ENCODE results near the gene GPR55.

The GPR55 gene

DNA sequence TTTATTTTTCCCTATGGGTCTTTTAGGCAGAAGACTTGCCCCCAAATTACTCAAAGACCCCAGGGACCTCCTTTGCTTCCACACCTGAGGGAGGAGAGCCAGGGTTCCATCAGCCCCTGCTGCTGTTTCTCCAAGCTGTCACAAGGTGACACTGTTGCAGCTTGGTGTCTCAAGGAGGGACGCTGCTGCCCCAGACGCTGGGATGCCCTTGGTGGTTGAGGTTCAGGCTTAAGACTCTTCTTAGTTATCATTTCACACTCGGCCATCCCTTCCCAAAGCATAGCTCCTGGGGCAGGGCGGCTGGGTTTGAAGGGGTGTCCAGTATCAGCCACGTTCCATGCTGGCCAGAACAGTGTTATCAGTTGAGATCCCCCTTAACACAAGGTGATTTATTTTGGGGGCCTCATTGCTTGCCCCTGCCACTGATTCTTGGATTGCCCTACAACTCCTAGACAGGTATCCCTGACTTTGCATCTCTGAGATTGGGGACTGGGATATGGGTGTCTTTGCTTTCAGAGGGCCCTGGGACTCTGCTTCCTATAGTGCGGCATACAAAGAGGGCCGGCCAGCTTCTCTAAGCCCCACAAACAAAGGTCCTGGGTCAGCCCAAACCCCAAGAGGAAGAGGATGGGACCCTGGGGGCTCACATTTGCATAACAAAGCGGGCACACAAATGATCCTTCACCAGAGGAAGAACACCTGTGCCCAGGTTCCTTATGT lies 22.7 kb downstream of the GPR55 start:
- no peak for DNase-seq (ENCODE audit: low read depth in 3 of 3, low spot score in 1 of 3)

DNA sequence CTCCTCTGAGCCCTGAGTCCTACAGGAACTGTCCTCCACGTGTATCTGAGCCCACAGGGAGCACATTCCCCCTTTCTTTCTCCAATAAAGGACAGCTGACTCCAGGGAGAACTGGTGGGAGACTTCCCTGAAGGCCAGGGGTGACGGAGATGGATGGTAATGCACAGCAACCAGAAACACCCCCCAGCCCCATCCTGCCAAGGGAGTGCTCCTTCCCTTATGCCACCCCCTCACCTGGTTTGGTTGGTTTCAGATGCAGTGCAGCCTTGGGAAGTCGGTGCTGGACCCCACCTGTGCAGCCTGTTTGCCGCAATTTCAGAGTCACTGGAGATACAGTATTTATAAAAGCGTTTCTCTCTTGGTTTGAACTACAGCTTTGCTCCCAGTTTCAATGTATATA lies 24.0 kb downstream of the GPR55 start:
- no peak for DNase-seq (ENCODE audit: low read depth in 3 of 3, low spot score in 1 of 3)

DNA sequence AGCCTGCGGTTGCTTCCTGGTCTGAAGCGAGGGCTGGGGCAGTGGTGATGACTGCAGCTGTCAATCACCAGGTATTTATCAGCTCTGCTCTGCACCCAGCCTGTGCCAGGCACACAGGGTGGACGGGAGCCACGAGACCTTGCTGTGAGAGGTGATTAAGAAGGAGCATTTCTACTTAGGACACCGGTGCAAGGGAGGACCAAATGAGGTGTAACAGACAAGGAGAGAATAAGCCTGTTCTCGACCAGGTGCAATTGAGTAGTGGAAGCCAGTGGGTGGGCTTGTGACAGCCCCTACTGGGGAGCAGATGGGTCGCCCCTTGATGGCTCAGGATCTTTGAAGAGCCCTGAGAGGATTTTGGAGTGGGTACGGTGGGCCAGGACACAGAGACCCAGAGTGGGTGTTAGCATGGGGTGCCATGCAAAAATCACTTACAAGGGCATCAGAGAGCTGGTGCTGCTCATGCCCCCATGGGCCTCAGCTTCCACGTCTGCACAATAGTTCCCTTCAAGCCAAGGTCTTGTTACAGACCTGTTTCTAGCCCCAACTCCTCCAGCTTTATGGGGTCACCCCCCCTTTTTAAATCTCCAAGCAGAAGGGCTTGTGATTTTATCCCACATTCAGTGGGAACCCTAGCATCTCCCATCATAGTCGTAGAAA lies 24.6 kb downstream of the GPR55 start:
- no peak for DNase-seq (ENCODE audit: low read depth in 3 of 3, low spot score in 1 of 3)

DNA sequence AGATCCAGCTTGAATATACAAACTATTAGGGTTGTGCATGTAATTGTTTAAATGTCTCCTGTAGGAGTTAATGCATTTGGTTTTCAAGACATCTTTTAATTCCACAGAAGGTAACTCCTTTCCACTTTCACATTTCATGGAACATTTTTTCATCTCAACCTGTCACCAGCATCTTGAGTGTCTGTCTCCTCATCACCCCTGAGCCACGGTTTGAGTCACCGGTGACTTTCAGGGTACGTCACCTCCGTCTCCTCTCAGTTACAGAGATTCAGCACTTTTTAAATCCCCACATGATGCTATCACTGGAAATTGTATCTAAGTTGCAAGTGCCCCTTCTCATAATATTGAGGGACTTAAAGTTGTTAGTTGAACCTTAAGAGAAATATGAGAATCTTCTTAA lies 25.3 kb downstream of the GPR55 start:
- no peak for DNase-seq (ENCODE audit: low read depth in 3 of 3, low spot score in 1 of 3)

DNA sequence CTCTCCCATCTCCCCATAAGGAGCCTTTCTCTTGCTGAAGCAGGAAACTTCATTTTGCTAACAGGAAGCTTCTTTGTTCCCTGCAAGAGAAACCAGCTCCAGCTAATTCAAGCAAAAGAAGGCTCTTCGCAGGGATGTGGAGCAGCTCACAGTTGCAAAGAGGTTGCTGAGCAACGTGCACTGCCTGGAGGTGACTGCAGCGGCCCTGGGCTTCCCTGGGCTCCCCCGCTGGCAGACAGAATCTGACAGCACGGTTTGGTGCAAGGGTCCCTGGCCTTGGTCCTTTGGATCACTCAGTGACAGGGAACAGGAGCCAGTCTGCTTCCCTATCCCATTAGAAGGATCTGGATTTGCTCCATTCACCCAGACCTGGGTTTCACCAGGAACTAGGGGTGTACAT lies 25.8 kb downstream of the GPR55 start:
- DNase-seq (ENCODE audit: low read depth in 3 of 3, low spot score in 1 of 3), result no peak

DNA sequence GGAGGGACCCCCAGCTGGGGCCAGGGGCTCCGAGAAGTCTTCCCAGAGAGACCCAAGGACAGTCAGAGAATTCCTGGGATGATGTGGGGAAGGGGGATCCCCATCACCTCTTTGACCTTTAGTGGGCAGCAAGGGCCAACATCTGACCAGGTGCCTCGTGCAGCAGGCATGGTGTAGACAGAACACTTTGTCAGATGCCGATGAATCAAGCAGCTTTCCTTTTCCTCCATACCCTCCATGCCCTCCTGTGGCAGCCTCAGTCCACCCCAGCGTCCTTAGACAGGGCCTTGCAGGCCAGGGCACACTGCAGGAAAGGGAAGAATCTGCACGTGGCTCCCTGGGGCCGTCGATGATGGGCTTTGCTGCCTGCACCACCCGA lies 26.3 kb downstream of the GPR55 start:
- DNase-seq (ENCODE audit: low read depth in 3 of 3, low spot score in 1 of 3), result no peak

DNA sequence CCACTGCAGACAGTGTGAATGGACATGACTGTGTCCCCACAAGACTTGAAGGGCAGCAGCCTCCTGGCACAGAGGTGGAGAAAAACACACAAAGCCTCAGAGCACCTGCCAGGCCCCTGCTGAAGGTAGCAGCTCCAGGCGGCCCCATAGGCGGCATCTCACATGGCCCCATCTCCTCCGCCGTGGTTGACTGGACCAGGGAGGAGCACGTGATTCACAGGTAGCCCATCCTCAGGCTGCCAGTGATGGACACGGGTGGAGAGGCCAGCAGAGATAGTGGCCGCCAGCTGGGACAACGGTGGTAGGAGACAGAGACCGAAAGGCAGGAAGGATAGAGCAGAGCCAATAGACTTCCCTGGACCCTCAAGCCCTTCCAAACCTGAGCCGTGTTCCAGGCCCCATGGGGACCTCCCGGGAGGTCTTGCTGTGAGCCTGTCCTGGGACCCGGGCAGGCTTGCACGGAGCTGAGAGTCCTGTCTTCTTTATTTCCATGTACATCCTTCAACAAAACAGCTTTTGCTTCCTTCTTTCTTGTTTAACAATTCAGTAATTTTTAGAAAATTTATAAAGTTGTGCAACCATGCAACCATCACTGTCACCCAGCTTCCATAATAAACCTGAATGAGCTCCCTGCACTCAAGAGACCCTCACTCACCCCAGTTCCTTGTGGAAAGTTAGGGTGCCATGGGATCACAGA lies 26.9 kb downstream of the GPR55 start:
- DNase-seq (ENCODE audit: low read depth in 3 of 3, low spot score in 1 of 3), result no peak

DNA sequence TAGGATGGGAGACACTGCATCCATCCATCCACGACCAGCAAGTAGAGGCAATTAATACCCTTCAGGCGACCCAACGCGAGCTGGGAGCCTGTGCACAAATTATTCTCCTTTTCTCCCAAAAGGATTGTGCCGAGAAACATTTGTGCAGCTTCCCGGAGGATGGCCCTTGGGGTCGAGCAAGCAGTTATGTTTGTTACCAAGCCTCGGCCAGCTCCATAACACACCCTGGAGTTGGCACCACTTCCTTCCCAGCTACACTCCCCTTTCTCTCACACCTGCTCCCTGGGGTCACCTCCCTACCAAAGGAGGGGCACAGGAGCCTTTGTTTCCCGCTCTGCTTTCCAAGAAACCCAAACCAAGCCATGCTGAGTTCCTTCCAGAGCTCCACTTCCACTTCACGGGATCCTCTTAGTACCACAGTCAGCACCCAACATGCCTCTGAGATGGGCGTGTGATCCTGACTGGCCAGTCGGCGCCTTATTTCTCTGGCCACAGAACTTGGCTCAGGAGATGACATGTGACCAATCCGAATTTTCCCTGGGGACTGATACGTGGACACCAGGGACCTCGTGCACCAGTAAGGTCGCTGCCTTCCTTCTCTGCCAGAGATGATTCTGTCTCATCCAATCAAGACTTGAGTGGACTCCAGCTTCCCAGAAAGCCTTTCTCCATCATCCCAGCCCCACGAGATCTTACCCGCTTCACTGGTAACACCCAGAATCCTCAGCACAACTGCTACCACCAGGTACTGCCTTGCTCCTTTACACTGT lies 28.5 kb downstream of the GPR55 start:
- DNase-seq (ENCODE audit: low read depth in 3 of 3, low spot score in 1 of 3), result no peak

DNA sequence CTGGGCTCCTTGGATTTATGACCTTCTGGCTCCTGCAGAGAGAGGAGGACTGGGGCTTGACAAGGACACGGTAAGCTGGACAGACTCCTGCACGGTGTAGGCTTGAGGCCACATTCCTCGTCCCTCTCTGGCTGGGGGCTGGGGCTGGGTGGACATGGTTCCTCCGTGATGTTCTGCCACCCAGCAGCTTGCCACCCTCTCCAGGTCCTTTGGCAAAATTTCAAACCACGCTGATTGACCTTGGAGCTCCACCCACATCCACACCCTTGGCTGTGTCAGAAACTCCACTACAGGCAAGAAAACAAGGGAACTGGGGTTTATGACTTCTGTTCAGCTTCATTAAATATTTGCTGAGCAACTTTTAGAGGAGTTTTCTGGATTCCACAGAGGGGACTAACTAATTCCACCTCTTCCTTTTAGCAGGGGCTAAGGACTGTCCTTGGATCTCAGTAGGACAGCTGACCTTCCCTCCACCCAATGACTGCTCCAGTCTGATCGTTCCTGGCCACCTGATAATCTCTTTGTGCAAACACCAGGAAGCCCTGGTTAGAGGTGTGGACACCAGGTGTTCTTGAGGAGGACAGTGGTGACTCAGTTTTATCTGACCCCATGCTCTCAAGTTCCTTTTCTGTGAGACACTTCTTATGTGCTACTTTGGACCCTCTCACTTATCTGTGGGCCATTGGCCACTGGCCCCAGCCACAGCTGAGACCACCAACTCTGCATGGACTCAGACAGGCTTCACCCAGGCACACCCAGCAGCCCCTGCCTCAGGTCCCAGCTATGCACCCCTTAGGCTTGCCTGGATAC lies 29.3 kb downstream of the GPR55 start:
- no peak for DNase-seq (ENCODE audit: low read depth in 3 of 3, low spot score in 1 of 3)

DNA sequence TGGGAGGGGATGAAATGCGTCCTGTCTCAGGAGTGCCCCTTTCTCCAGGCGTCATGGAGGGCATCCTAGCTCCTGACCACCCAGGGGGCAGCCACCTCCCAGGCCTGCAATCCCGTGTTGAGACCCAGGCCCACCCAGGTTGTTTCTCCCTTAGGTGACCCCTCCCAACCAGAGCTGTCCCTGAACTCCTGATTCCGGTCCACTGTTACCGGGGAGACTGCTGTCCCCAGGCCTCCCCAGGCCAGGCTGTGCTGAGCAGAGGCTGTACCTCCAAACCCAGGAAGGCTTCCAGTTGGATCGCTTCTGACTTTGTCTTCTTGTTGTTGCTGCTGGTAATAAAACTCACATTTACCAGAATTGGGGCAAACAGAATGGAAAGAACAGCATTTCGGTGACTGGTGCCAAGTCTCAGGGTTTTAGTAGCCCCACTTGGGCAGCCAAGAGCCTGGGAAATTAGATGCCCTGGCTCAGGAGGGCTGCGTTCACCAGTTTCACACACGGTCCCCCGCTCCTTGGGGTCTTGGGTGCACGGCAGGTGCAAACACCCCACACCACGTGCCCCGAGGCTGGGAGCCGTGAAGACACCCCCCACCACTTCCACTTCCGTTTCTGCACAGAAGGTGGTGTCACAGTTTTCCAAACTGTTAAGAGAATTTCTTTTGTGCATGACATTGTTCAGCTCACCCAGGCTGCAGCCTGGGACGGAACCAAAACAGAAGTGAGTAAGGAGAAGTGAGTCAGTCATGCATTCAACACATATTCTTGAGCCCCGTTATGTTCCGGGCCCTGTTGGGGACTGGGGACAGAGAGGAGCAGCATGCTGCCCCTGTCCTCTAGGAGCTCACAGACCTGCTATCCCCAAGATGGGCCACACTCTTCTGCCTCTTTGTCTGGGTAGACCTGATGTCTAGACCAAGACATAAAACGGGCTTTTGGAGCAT lies 30.9 kb downstream of the GPR55 start:
- no peak for DNase-seq (ENCODE audit: low read depth in 3 of 3, low spot score in 1 of 3)

DNA sequence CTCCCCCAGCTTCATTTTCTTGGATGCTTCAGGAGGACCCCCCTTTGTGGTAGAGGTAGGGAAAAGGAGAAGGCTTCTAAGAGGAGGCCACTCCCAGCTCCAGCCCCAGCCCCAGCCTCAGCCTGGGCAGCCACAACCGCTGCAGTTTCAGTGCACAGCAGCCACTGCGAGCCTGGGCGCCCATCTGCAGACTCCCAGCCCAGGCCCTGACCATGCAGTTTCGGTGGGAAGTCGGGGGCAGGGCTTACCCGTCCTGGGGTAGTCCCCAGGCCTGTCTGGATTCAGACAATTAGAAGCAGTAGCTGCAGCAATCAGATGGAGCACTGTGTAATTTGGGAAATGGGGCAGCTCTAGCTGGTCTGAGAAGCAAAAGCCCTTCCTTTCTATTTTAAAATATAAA lies 31.7 kb downstream of the GPR55 start:
- no peak for DNase-seq (ENCODE audit: low read depth in 3 of 3, low spot score in 1 of 3)

DNA sequence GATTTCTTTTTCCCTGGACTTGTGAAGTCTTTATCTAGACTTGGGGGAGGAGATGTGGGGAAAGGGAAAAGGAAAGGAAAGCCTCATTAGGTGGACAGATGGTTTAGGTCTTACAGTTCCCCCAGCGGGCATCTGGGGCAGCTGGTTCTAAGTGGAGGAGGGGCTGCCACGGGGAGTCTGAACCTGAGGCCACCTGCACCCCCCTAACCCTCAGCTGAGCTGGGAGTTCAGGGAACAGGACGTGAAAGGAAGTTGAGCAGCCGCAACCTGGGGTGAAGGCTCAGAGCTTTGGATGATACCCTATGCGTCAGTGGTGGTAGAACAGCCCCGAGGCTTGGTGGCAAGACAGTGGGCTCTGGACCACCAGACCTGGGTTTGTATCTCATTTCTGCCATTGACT lies 33.5 kb downstream of the GPR55 start:
- DNase-seq (ENCODE audit: low read depth in 3 of 3, low spot score in 1 of 3), result no peak

DNA sequence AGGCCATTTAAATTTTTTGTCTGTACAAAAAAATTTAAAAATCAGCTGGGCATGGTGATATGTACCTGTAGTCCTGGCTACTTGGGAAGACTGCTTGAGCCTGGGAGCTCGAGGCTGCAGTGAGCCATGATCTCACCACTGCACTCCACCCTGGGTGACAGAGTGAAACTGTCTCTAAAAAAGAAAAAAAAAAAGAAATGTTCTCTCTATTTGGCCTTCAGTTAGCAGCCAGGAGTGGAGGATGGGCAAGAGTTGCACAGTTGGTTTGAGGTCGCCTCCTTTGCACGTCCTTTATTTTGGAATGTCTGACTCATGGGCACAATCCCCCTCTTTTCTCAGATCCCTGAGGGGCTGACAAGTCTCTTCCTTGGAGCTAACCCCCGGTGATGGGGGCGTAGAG lies 34.0 kb downstream of the GPR55 start:
- no peak for DNase-seq (ENCODE audit: low read depth in 3 of 3, low spot score in 1 of 3)

DNA sequence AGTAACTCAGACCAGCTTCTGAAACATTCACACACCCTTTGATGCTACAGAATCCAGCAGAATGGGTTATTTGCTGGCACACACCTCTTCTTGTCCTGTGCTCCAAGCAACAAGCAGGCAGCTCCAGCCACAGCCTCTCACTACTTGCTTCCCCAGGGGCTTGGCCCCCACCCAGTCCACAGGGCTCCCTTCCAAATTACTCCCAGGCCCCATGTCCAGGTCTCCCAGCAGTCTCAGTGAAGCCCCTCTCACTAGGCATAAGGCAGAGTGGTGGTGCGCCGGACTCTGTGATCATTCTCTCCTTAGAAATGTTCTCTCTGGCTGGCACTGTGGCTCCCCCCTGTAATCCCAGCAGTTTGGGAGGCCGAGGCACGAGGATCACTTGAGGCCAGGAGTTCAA lies 34.4 kb downstream of the GPR55 start:
- no peak for DNase-seq (ENCODE audit: low read depth in 3 of 3, low spot score in 1 of 3)

DNA sequence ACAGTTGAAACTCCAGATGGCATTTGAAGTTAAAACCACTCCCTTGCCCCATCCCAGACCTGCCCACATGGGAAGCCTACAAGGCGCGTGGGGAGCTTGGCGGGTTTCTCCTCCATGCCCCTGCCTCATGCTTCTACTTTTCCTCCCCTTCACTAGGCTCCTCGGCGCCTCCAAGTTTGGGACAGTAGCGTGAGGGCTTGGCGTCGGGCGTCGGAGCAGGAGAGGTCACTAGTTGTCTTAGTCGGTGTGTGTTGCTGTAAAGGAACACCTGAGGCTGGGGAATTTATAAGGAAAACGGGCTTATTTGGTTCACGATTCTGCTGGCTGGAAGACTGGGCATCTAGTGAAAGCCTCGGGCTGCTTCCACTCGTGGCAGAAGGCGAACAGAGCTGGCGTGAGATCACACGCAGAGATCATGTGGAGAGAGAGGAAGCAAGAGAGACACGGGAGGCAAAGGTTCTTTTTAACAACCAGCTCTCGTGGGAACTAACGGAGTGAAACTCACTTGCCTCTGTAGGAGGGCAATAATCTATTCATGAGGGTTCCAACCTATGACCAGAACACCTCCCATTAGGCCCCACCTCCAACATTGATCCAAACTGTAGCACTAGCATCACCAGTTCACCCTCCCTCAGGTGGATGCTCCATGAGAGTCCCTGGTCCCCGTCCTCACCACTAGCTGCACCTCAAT lies 35.0 kb downstream of the GPR55 start:
- DNase-seq (ENCODE audit: low read depth in 3 of 3, low spot score in 1 of 3), result no peak

DNA sequence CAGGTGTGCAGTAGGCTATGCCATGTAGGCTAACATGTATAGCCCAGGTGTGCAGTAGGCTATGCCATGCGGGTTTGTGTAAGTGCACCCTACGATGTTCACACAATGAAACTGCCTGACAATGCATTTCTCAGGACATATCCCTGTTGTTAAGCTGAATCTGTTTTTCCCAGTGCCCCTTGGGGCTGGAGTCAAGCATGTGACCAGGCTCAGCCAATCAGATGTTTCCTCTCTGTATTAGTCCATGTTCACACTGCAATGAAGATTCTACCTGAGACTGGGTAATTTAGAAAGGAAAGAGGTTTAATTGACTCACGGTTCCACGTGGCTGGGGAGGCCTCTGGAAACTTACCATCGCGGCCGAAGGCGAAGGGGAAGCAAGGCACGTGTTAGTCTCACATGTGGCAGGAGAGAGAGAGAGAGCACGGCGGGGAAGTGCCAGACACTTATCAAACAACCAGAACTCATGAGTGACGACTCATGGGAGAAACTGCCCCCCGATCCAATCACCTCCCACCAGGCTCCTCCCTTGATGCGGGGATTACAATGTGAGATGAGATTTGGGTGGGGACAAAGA lies 36.1 kb downstream of the GPR55 start:
- DNase-seq (ENCODE audit: low read depth in 3 of 3, low spot score in 1 of 3), result no peak

DNA sequence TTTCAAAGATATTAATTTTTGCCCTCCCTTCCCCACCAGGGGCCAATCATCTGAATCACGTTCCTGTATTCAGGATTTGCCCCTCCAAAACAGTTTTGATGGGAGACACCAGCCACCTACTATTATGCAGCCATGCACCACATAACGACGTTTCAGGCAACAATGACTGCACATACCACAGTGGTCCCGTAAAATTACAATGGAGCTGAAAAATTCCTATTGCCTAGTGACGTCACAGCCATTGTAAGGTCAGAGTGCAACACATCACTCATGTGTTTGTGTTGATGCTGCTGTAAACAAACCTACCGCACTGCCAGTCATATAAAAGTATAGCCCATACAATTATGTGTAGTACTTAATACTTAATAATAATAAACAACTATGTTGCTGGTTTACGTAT lies 37.7 kb downstream of the GPR55 start:
- DNase-seq (ENCODE audit: low read depth in 3 of 3, low spot score in 1 of 3), result no peak

DNA sequence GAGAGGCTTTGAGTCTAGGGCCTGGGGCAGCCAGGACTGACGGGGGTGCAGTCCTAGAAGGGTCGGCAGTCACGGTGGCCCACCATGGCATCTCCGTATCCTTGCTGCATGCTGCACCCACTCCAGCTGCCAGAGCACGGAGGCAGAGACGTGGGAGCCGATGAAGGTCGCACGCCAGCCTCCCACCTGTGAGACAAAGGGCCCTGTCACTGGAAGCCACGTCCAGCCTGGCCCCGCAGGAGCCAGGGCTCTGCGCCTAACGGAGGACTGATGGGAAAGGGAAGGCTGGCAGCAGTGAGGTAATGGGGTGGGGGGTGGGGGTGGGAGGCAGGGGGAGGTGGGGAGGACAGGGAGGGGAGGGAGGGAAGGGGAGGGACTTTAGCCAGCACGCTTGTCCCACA lies 38.4 kb downstream of the GPR55 start:
- no peak for DNase-seq (ENCODE audit: low read depth in 3 of 3, low spot score in 1 of 3)

DNA sequence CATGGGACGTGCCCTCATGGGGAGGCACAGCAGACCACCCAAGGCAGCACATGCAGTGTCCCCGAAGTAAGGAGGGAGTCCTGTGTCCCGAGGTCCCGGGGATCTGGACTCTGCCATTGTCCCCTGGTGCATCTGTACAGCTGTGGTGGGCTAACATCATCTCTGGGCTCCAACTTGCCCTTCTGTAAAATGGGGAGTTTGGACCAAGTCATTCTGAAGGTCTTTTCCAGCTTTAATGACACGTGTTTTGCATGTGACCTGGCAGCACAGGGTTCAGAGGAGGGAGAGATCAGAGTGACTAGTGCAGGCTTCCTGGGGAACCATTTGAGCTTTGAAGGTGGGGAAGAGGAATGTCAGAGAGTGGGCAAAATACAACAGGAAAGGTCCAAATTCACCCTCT lies 38.8 kb downstream of the GPR55 start:
- DNase-seq (ENCODE audit: low read depth in 3 of 3, low spot score in 1 of 3), result no peak
